Neural progenitor cell (in vitro differentiated cells): ENCODE results near the gene GALNT18.

Experiments used
- EZH2 ChIP-seq: fragments of 200-600 bp; sonication (generic); IDR thresholded peaks from 2 replicates; pipeline ENCODE4 v1.6.1; 2017; ENCODE audit warnings: antibody characterized with exemption, mild to moderate bottlenecking, moderate library complexity
- EZH2phosphoT487 ChIP-seq: fragments of 200-600 bp; sonication (generic); IDR thresholded peaks from 2 replicates; pipeline ENCODE4 v1.6.1; 2017; ENCODE audit warnings: antibody characterized with exemption
- TF ChIP-seq, protein P1 (sequence below): fragments of 200-600 bp; sonication (generic); IDR thresholded peaks from 2 replicates; pipeline ENCODE4 v1.5.1; 2017; ENCODE audit warnings: antibody characterized with exemption, mild to moderate bottlenecking

DNA sequence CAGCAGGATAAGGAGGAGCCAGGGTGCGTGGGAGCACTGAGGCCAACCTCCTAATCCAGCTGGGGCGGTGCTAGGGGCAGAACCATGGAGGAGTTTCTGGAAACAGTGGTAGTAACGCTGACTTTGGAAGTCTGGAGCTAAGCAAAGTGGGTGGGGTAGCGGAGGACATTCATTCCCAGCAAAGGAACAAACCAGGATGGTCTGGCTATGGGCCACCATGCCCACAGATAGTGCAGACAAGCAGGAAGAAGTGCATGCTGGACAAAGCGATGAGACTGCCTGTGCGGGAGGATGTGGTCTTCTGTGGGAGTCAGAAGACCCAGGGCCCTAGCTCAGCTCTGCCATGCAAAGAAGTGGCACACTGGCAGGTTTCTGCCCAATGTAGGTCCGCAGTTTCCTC, 197.1 kb downstream of the GALNT18 start:
- TF ChIP-seq, protein P1, sequence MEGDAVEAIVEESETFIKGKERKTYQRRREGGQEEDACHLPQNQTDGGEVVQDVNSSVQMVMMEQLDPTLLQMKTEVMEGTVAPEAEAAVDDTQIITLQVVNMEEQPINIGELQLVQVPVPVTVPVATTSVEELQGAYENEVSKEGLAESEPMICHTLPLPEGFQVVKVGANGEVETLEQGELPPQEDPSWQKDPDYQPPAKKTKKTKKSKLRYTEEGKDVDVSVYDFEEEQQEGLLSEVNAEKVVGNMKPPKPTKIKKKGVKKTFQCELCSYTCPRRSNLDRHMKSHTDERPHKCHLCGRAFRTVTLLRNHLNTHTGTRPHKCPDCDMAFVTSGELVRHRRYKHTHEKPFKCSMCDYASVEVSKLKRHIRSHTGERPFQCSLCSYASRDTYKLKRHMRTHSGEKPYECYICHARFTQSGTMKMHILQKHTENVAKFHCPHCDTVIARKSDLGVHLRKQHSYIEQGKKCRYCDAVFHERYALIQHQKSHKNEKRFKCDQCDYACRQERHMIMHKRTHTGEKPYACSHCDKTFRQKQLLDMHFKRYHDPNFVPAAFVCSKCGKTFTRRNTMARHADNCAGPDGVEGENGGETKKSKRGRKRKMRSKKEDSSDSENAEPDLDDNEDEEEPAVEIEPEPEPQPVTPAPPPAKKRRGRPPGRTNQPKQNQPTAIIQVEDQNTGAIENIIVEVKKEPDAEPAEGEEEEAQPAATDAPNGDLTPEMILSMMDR = no peak
- TF ChIP-seq EZH2 (no peak), EZH2phosphoT487 (no peak)
